Type B pancreatic cell (in vitro differentiated cells): Measurements from ENCODE around the gene IMMP2L. TPM values are rescaled to one million over a fixed set of nuclear protein-coding genes. Genes with fewer than 3 reads are reported as not detected.

ENCODE experiments used
- DNase-seq: peaks from one replicate; pipeline ENCODE4 v3.0.0; 2021; ENCODE audit warnings: mixed read lengths; ENCODE audit not compliant: unreplicated experiment; ENCODE audit errors: extremely low spot score
- H3K27ac Mint-ChIP-seq: 2 replicates; pipeline ENCODE4 v1.8.0; 2021; ENCODE audit warnings: mild to moderate bottlenecking, mixed read lengths
- H3K27me3 Mint-ChIP-seq: 2 replicates; pipeline ENCODE4 v1.8.0; 2021; ENCODE audit warnings: mixed read lengths
- H3K36me3 Mint-ChIP-seq: 2 replicates; pipeline ENCODE4 v1.8.0; 2021; ENCODE audit warnings: mixed read lengths
- H3K4me1 Mint-ChIP-seq: one replicate; pipeline ENCODE4 v1.8.0; 2021; ENCODE audit warnings: mixed read lengths; ENCODE audit not compliant: unreplicated experiment
- H3K4me3 Mint-ChIP-seq: 2 replicates; pipeline ENCODE4 v1.8.0; 2021; ENCODE audit warnings: mild to moderate bottlenecking, mixed read lengths
- H3K9me3 Mint-ChIP-seq: 2 replicates; pipeline ENCODE4 v1.8.0; 2021; ENCODE audit warnings: mixed read lengths
- total RNA-seq: library from RNA; stranded (reverse); gene quantifications from 2 replicates; pipeline ENCODE4 v1.2.1, GENCODE V29; 2021; ENCODE audit warnings: low replicate concordance
- TF ChIP-seq, protein P1 (sequence below): fragments of 200-600 bp; sonication (generic); conservative IDR thresholded peaks from 2 replicates; pipeline ENCODE4 v1.5.0; 2021; ENCODE audit warnings: antibody characterized with exemption, mild to moderate bottlenecking

IMMP2L gene
- total RNA-seq, 1 donor from 2014 or later, result 23.0 TPM

DNA sequence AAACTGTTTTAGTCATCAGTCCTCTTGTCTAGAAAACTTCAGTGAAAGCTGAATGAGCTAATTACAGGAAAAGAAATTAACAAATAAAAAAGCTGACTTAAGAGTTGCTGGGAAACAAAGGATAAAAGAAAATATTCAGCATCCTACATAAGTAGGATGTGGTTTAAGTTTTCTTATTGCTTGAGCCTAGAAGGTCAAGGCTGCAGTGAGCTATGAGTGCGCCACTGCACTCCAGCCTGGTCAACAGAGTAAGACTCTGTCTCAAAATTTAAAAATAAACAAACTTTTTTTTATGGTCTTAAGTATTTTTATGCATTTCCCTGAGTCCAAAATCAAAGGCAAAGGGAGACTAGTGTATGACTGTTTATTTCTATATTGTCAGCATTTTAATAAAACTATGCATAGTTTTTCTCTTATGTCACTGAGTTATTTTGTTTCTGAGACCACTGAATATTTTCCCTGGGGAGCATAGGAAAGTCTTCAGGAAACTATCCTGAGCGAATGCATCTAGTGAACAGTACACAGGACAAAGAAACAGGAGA lies 511.3 kb downstream of the IMMP2L start:
- peaks cover 4% of the 10 kb centered on the region for H3K9me3 Mint-ChIP-seq
- H3K4me1 Mint-ChIP-seq, result peaks cover 7% of the 10 kb centered on the region
- no peaks in the 10 kb centered on the region for H3K27me3 Mint-ChIP-seq
- no peak overlapping the region for H3K4me3 Mint-ChIP-seq
- DNase-seq, result no peak
- no peaks in the 10 kb centered on the region for H3K36me3 Mint-ChIP-seq
- TF ChIP-seq, protein P1, sequence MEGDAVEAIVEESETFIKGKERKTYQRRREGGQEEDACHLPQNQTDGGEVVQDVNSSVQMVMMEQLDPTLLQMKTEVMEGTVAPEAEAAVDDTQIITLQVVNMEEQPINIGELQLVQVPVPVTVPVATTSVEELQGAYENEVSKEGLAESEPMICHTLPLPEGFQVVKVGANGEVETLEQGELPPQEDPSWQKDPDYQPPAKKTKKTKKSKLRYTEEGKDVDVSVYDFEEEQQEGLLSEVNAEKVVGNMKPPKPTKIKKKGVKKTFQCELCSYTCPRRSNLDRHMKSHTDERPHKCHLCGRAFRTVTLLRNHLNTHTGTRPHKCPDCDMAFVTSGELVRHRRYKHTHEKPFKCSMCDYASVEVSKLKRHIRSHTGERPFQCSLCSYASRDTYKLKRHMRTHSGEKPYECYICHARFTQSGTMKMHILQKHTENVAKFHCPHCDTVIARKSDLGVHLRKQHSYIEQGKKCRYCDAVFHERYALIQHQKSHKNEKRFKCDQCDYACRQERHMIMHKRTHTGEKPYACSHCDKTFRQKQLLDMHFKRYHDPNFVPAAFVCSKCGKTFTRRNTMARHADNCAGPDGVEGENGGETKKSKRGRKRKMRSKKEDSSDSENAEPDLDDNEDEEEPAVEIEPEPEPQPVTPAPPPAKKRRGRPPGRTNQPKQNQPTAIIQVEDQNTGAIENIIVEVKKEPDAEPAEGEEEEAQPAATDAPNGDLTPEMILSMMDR, result no peak
- H3K27ac Mint-ChIP-seq, result no peak overlapping the region

DNA sequence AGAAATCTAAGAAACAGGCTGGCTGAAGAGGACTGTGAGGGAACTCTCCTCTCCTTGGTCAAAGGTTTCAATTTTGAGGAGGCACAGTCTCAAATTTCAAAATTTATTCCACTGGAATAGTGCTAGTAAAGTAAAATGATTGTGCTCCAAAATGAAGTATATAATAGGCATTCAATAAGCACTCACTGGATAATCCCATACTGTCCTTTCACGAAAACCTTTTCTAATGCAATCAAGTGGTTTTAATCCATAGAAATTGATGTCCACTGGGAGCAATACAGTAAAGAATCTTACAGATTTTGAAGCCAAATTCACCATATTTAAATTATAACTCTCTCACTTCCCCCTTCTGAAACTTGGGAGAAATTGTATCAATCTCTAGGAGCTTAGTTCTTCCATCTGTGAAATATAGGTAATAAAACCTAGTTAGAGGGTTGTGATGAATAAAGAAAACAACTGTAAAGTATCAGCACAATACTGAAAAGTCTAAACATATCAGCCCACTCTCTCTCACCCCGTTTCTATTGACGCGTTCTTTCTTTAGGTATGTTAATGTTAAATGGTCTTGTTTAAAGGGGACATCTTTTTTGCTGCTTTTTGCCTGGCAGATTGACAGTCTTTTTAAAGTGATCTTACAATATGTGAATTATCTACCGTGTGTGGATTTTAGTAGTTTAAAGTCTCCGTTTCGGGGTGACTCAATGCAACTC lies 512.2 kb downstream of the IMMP2L start:
- no peak for DNase-seq
- Mint-ChIP-seq H3K36me3 (no peaks in the 10 kb centered on the region), H3K27ac (no peak overlapping the region), H3K4me1 (peaks cover 7% of the 10 kb centered on the region), H3K4me3 (no peak overlapping the region), H3K9me3 (peaks cover 4% of the 10 kb centered on the region), H3K27me3 (no peaks in the 10 kb centered on the region)
- TF ChIP-seq, protein P1, result no peak

DNA sequence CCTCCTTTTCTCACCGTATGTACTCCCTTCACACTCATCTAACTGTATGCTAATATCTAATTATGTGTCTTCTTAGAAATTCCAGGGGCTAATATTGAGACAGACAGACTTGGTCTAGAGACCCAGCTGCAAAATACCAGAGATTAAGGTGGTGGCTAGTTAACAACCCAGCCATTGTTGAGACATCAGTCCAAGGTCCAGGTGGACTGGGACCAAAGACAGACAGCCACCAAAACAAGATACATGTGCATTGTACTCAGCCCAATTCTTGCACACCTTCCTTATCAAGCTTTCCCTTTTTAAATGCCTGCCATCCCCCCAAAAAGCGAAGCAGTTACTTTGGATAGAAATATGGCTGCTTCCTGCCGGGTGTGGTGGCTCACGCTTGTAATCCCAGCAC lies 514.7 kb downstream of the IMMP2L start:
- Mint-ChIP-seq H3K27me3 (no peaks in the 10 kb centered on the region), H3K4me3 (no peak overlapping the region), H3K9me3 (peaks cover 4% of the 10 kb centered on the region), H3K27ac (no peak overlapping the region), H3K36me3 (no peaks in the 10 kb centered on the region), H3K4me1 (no peaks in the 10 kb centered on the region)
- TF ChIP-seq, protein P1, result no peak
- DNase-seq, result no peak

DNA sequence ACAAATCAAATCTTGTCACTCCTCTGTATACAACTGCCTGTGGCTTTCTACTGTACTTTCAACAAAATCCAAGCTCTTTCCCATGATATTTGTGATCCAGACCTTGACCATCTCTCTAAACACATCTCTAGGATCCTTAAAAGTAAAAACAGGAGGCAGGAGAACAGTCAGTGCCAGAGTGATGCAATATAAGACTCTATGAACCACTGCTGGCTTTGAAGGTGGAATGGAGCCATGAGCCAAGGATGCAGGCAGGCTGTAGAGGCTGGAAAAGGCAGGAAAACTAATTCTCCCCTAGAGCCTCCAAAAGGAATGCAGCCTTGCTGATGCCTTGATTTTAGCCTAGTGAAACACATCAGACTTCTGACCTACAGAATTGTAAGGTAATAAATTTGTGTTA lies 516.8 kb downstream of the IMMP2L start:
- H3K36me3 Mint-ChIP-seq, result no peaks in the 10 kb centered on the region
- no peak overlapping the region for H3K4me3 Mint-ChIP-seq
- DNase-seq, result no peak
- TF ChIP-seq, protein P1, result no peak
- H3K4me1 Mint-ChIP-seq, result no peaks in the 10 kb centered on the region
- H3K9me3 Mint-ChIP-seq, result peaks cover 4% of the 10 kb centered on the region
- no peak overlapping the region for H3K27ac Mint-ChIP-seq
- no peaks in the 10 kb centered on the region for H3K27me3 Mint-ChIP-seq

DNA sequence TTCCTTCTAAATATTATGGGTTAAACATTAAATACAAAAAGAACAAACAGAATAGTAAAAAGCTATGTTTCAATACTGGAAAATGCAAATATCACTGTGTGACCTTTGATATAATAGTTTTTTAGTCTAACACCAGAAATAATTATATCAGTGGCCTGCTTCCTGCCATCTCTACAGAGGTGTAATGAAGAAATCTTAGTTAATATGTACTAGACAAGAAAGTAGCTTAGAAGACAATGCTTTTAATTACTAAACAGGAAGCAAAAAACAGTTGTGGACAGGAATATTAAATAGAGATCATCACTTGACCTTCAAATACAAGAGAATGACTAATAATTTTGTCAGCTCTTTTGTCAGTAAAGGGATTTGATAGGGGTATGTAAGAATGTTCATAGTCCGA lies 518.7 kb downstream of the IMMP2L start:
- H3K27me3 Mint-ChIP-seq, result no peaks in the 10 kb centered on the region
- no peak overlapping the region for H3K27ac Mint-ChIP-seq
- no peak overlapping the region for H3K4me3 Mint-ChIP-seq
- peaks cover 4% of the 10 kb centered on the region for H3K9me3 Mint-ChIP-seq
- H3K36me3 Mint-ChIP-seq, result no peaks in the 10 kb centered on the region
- TF ChIP-seq, protein P1, result no peak
- DNase-seq, result no peak
- no peaks in the 10 kb centered on the region for H3K4me1 Mint-ChIP-seq
